Activated CD4-positive, alpha-beta memory T cell treated with anti-CD3 and anti-CD28 coated beads for 36 hours (primary cell): Measurements from ENCODE around the gene MED12. TPM values are rescaled to one million over a fixed set of nuclear protein-coding genes. Genes with fewer than 3 reads are reported as not detected.

Experiments
- CTCF ChIA-PET: fragments of 350-600 bp; sonication (Branson Sonifier 250); formaldehyde crosslinking; loops from one replicate; lab custom pipeline; 2021; ENCODE audit warnings: antibody characterized with exemption, inconsistent platforms; lab: Charles Lee
- POLR2A ChIA-PET: fragments of 350-600 bp; sonication (Branson Sonifier 250); formaldehyde crosslinking; loops from one replicate; lab custom pipeline; 2021; ENCODE audit warnings: antibody characterized with exemption; lab: Charles Lee
- DNase-seq: peaks from one replicate; pipeline ENCODE4 v3.0.0-alpha.2; 2020
- H3K27ac Mint-ChIP-seq: one replicate; pipeline ENCODE4 v1.8.0; 2021; ENCODE audit warnings: mixed read lengths
- H3K27me3 Mint-ChIP-seq: one replicate; pipeline ENCODE4 v1.8.0; 2021; ENCODE audit warnings: mixed read lengths
- H3K36me3 Mint-ChIP-seq: one replicate; pipeline ENCODE4 v1.8.0; 2021; ENCODE audit warnings: mixed read lengths
- H3K4me1 Mint-ChIP-seq: one replicate; pipeline ENCODE4 v1.8.0; 2021; ENCODE audit warnings: low read depth, mixed read lengths
- H3K4me3 Mint-ChIP-seq: one replicate; pipeline ENCODE4 v1.8.0; 2021; ENCODE audit warnings: mild to moderate bottlenecking, mixed read lengths
- H3K9me3 Mint-ChIP-seq: one replicate; pipeline ENCODE4 v1.8.0; 2021; ENCODE audit warnings: mixed read lengths
- intact Hi-C: fragments of 100-400 bp; cut with micrococcal nuclease; formaldehyde crosslinking; loops from one replicate; pipeline ENCODE4 v1.15.1; 2023
- total RNA-seq, 2 experiments: library from RNA; stranded (reverse); gene quantifications; one replicate each; pipeline ENCODE4 v1.2.3, GENCODE V29; 2021

MED12 gene
- total RNA-seq, 2 experiments from 2014 or later, result 46.9 to 50.1 TPM

DNA sequence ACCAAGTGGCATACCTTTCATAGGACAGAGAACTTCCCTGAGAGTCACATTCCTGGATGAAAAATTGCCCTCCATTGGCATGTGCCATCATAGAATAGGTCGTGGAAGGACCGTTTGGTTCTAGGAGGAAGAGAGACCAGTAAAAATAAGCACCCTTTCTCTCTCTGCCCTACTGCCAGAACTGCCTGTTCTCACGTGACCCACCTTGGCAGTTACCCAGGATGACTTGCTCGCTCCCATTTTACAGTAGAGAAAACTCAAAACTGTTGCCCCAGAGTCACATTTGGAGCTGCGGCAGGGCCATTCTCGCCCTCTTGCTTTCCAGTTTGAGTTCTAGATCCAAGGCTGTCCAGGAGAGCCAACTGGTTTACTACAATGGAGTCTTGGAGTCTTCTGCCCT, 25.1 kb downstream of the MED12 start:
- H3K27me3 Mint-ChIP-seq, result no peaks in the 10 kb centered on the region
- no peaks in the 10 kb centered on the region for H3K9me3 Mint-ChIP-seq
- H3K4me3 Mint-ChIP-seq, result no peak overlapping the region
- POLR2A ChIA-PET, result no interaction called here
- CTCF ChIA-PET, result no interaction called here
- no peak overlapping the region for H3K27ac Mint-ChIP-seq
- H3K36me3 Mint-ChIP-seq, result peaks cover 5% of the 10 kb centered on the region
- intact Hi-C loops, result no loop called here
- H3K4me1 Mint-ChIP-seq, result peaks cover 16% of the 10 kb centered on the region
- no peak for DNase-seq

DNA sequence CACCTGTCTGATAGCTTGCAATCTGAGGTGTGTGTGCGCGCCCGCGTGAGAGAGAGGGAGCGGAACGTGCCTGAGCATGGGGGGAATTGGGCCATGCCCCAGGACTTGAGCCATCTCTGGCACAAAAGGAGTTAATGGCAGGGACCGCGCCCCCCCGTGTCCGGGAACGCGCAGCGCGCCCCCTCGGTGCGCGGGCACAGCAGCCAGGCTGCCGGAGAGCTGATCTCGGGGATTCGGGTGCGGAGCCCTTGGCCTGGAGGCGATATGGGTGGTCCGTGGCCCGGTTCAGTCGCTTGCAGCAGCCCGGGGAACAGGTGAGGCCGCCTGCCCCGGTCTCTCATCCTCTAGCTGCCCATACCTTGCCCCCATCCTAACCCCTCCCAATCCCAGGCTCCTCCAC, 26.3 kb downstream of the MED12 start, which contains the start of gene NLGN3:
TSS of gene NLGN3 (plus strand) at position 191 of the 400 bp plus-strand sequence. CDS start 2,909 bp downstream, outside the sequence.
- intact Hi-C loops, result no loop called here
- H3K36me3 Mint-ChIP-seq, result no peaks in the 10 kb centered on the region
- POLR2A ChIA-PET, result no interaction called here
- no peaks in the 10 kb centered on the region for H3K27me3 Mint-ChIP-seq
- H3K4me3 Mint-ChIP-seq, result no peak within 1 kb of the TSS
- H3K4me1 Mint-ChIP-seq, result peaks cover 12% of the 10 kb centered on the region
- no peaks in the 10 kb centered on the region for H3K9me3 Mint-ChIP-seq
- H3K27ac Mint-ChIP-seq, result peak within 1 kb of the TSS; percentile 34
- DNase-seq, result no peak
- CTCF ChIA-PET, result no interaction called here

DNA sequence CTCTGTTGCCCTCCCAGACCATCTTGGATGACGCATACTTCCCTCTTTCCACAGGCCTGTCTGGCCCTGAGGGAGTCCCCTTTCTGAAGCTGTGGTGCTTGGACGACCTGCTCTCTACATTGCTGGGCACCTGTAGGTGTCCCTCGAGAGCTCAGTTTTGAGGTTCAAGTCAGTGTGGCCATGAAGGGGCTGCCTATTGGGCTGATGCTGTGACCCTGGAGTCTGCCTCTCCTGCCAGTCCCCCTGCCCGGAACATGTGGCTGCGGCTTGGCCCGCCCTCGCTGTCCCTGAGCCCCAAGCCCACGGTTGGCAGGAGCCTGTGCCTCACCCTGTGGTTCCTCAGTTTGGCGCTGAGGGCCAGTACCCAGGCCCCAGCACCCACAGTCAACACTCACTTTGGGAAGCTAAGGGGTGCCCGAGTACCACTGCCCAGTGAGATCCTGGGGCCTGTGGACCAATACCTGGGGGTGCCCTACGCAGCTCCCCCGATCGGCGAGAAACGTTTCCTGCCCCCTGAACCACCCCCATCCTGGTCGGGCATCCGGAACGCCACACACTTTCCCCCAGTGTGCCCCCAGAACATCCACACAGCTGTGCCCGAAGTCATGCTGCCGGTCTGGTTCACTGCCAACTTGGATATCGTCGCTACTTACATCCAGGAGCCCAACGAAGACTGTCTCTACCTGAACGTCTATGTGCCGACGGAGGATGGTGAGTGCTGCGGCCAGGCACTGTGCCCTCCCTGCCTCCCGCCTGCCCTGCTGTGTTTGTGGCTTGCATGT, 29.3 kb downstream of the MED12 start:
- H3K4me3 Mint-ChIP-seq, result no peak overlapping the region
- H3K27ac Mint-ChIP-seq, result no peak overlapping the region
- no peaks in the 10 kb centered on the region for H3K27me3 Mint-ChIP-seq
- ChIA-PET POLR2A (no interaction called here), CTCF (no interaction called here)
- H3K4me1 Mint-ChIP-seq, result peaks cover 12% of the 10 kb centered on the region
- no peaks in the 10 kb centered on the region for H3K36me3 Mint-ChIP-seq
- intact Hi-C loops, result no loop called here
- no peaks in the 10 kb centered on the region for H3K9me3 Mint-ChIP-seq
- DNase-seq, result no peak

DNA sequence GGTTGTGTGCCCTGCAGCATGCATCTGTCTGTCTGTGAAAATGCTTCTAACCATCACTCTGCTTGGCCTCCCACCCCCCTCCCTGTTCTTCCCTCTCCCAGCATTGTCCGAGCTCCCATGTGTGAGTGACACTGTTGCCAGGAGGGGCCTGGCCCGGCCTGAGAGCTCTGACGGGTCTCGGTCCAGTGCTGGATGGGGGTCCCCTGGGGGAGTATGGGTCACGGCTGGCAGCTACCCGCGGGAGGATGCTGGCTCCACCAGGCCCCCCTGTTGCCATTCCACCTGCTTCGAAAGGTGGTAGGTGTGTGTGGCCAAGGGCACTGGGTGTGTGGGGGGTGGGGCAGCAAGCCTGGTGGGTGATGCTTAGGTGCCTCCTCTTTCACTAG, 29.9 kb downstream of the MED12 start:
- H3K9me3 Mint-ChIP-seq, result no peaks in the 10 kb centered on the region
- POLR2A ChIA-PET, result no interaction called here
- no peak for DNase-seq
- no peak overlapping the region for H3K27ac Mint-ChIP-seq
- H3K4me3 Mint-ChIP-seq, result no peak overlapping the region
- no peaks in the 10 kb centered on the region for H3K36me3 Mint-ChIP-seq
- intact Hi-C loops, result no loop called here
- CTCF ChIA-PET, result no interaction called here
- no peaks in the 10 kb centered on the region for H3K27me3 Mint-ChIP-seq
- peaks cover 12% of the 10 kb centered on the region for H3K4me1 Mint-ChIP-seq

DNA sequence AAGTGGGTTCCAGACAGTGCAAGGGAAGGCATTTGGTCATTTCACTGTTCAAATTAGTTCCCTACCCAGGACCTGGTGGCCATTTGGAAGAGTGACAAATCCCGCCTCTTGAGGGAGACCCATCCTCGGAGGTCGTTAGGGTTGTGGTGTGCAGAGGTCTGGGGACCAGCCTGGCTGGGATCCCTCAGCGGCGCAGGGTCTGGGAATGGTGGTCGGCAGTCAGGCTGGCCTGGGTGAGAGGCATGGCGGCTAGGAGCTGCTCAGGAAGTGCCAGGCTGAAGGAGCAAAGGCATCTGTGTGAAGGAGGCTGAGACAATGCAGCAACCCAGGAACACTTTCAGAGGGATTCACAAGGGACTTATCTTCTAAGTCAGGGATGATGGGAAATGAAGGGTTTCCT, 33.0 kb downstream of the MED12 start:
- Mint-ChIP-seq H3K36me3 (no peaks in the 10 kb centered on the region), H3K9me3 (no peaks in the 10 kb centered on the region), H3K27me3 (no peaks in the 10 kb centered on the region), H3K4me1 (peaks cover 3% of the 10 kb centered on the region), H3K4me3 (no peak overlapping the region), H3K27ac (no peak overlapping the region)
- CTCF ChIA-PET, result no interaction called here
- DNase-seq, result no peak
- intact Hi-C loops, result no loop called here
- POLR2A ChIA-PET, result no interaction called here

DNA sequence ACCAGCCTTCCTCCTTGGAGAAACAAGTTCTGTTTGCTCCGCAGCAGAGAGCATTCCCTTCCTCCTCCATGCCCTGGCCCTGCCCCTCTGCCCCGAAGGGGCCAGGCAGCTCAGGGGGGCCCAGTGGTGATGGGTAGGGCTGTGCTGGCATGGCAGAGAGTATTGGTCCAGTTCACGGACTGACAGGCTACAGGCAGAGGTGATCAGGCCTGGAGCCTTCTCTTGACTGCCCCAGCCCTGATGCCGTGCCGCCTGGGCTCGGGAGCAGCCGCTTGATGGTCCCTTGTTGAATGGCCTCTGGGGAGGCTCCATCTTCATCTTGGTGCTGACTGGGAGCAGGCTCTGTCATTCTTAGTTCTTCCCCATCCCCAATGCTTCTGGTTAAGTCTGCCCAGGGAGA, 35.8 kb downstream of the MED12 start:
- Mint-ChIP-seq H3K4me3 (no peak overlapping the region), H3K27ac (no peak overlapping the region), H3K36me3 (no peaks in the 10 kb centered on the region), H3K9me3 (no peaks in the 10 kb centered on the region), H3K4me1 (peaks cover 6% of the 10 kb centered on the region), H3K27me3 (no peaks in the 10 kb centered on the region)
- ChIA-PET CTCF (no interaction called here), POLR2A (no interaction called here)
- DNase-seq, result no peak
- intact Hi-C loops, result no loop called here

DNA sequence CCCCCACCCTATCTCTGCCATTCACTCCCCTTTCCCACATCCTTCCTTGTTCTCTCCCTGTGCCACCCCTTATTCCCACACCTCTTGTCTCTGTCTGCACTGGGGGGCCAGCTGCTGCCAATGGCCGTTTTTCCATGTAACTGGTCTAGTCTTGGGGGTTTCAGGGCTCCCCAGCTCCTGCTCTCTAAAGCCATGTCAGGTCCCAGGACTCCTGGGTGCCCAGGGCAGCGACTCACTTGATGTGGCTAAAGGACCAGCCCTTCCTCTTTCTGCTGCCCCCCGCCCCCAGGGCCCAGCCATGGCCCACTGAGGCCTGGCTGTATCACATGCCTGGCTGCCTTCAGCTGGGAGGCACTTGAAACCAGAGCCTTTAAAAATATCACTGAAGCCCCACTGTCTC, 36.2 kb downstream of the MED12 start:
- intact Hi-C loops, result no loop called here
- Mint-ChIP-seq H3K36me3 (no peaks in the 10 kb centered on the region), H3K9me3 (no peaks in the 10 kb centered on the region), H3K4me3 (no peak overlapping the region), H3K27ac (no peak overlapping the region), H3K27me3 (no peaks in the 10 kb centered on the region), H3K4me1 (peaks cover 9% of the 10 kb centered on the region)
- DNase-seq, result no peak
- ChIA-PET CTCF (no interaction called here), POLR2A (no interaction called here)

DNA sequence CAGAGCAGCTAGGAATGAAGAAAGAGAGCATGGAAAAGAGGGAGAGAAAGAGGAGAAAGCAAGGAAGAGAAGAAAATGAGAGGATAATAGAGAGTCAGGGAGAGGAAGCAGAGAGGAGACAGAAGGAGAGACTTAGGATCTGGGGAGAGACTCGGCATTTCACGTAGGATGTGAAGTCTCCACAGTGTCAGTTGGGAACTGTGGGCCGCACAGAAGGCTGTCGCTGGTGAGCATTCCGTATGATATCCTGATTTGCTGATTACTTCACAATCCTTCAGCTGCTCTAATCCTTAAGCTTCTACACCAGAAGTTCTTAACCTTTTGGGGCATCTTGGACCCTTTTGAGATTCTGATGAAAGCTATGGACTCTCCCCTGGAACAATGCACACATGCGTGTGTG, 40.2 kb downstream of the MED12 start:
- H3K4me3 Mint-ChIP-seq, result no peak overlapping the region
- no peak overlapping the region for H3K27ac Mint-ChIP-seq
- intact Hi-C loops, result no loop called here
- no peaks in the 10 kb centered on the region for H3K9me3 Mint-ChIP-seq
- ChIA-PET CTCF (no interaction called here), POLR2A (no interaction called here)
- peaks cover 9% of the 10 kb centered on the region for H3K4me1 Mint-ChIP-seq
- no peaks in the 10 kb centered on the region for H3K27me3 Mint-ChIP-seq
- no peak for DNase-seq
- H3K36me3 Mint-ChIP-seq, result no peaks in the 10 kb centered on the region

DNA sequence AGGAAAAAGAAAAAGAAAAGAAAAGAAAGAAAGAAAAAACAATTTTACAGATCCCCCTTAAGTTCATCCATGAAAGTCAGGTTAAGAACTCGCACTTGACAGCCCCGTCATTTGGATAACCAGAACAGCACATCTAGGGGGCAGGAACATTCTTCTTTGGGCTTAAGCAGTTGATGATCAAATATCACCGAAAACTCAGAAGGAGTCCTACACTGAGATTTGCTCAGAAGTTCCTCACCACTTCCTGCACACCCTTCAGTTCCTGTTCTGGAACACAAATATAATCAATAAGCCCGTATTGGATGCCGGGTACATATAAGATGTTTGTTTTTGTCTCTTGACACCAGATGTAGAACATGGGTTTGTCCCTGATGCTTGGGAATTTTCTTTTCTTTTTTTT, 40.9 kb downstream of the MED12 start:
- Mint-ChIP-seq H3K4me1 (peaks cover 9% of the 10 kb centered on the region), H3K4me3 (no peak overlapping the region), H3K36me3 (peaks cover 2% of the 10 kb centered on the region), H3K27ac (no peak overlapping the region), H3K9me3 (no peaks in the 10 kb centered on the region), H3K27me3 (no peaks in the 10 kb centered on the region)
- intact Hi-C loops, result no loop called here
- no peak for DNase-seq
- POLR2A ChIA-PET, result no interaction called here
- CTCF ChIA-PET, result no interaction called here

DNA sequence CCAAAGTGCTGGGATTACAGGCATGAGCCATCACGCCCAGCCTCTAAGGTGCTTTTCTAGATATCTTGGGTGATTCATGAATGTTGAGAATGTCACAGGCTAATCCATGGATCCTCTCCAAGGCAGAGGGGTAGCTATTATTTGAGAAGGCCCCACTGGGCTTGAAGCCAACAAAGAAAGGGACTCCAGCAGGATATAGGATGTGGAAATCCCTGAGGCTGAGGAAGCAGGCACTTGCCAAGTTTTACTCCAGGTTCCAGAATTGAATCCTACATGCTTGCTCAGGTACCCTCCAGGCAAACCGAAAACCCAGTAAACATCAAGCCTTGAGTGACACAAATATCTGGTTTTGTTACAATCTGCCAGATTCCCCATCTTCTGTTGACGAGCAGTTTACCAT, 42.1 kb downstream of the MED12 start:
- Mint-ChIP-seq H3K27ac (no peak overlapping the region), H3K4me1 (peaks cover 9% of the 10 kb centered on the region), H3K4me3 (no peak overlapping the region), H3K36me3 (peaks cover 2% of the 10 kb centered on the region), H3K27me3 (no peaks in the 10 kb centered on the region), H3K9me3 (no peaks in the 10 kb centered on the region)
- no peak for DNase-seq
- intact Hi-C loops, result no loop called here
- ChIA-PET POLR2A (no interaction called here), CTCF (no interaction called here)

DNA sequence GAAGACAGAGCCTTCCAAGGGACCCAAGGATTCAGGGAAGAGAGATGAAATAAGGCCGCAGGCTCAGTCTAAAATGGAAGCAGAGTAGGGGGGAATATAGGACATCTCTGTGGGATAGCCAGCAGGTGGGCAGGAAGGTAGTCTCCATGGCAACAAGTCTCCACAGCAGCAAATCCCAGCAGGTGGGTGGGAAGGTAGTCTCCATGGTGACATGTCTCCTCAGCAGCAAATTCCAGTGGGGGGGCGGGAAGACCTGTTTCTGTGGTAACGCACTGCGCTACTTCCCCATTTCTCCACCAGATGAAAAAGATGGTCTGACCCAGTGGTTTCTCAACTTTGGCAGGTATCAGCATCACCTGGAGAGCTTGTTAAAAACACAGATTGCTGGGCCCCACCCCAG, 44.6 kb downstream of the MED12 start:
- Mint-ChIP-seq H3K36me3 (peaks cover 2% of the 10 kb centered on the region), H3K27me3 (no peaks in the 10 kb centered on the region), H3K4me1 (peaks cover 9% of the 10 kb centered on the region), H3K27ac (no peak overlapping the region), H3K4me3 (no peak overlapping the region), H3K9me3 (no peaks in the 10 kb centered on the region)
- intact Hi-C loops, result no loop called here
- no peak for DNase-seq
- ChIA-PET POLR2A (interaction anchor here (0.6 kb wide), 1 partner anchor 144 kb away, joined by 3 read pairs; no protein-coding TSS in a partner anchor), CTCF (interaction anchor here (0.8 kb wide), 1 partner anchor 34 kb away, joined by 3 read pairs; no protein-coding TSS in a partner anchor)

DNA sequence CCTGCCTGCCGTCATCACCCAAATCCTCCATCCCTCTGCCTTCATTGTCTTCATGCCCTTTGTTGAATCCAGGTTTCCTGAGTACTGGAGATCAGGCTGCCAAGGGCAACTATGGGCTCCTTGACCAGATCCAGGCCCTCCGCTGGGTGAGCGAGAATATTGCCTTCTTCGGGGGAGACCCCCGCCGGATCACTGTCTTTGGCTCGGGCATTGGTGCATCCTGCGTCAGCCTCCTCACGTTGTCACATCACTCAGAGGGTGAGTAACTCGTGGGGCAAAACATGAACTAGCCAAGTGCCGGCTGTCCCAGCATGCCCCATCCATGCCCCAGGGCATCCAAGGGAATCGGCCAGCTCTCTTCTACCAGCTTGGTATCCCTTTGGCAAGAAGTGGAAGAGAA, 45.7 kb downstream of the MED12 start:
- POLR2A ChIA-PET, result no interaction called here
- CTCF ChIA-PET, result no interaction called here
- no peaks in the 10 kb centered on the region for H3K27me3 Mint-ChIP-seq
- H3K4me3 Mint-ChIP-seq, result no peak overlapping the region
- DNase-seq, result no peak
- peaks cover 4% of the 10 kb centered on the region for H3K4me1 Mint-ChIP-seq
- intact Hi-C loops, result no loop called here
- H3K36me3 Mint-ChIP-seq, result peaks cover 2% of the 10 kb centered on the region
- H3K9me3 Mint-ChIP-seq, result no peaks in the 10 kb centered on the region
- H3K27ac Mint-ChIP-seq, result no peak overlapping the region

DNA sequence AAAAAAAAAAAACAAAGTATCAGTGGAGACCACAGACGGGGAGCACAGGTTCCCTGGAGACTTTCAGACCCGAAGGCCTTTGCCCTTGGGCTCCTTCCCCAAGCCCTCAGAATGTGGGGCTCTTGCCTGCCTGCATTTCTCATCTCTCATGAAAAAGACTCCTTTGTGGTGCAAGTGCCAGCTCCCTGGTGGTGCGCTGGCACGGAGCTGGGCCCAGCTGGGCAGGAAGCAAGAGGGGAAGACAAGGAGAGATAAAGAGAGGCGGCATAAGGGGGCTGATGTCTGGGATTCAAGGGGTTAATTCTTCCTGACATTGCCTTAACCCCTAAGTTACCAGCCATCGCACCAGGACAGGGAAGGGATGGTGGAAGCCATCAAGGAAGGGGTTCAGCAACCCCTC, 48.1 kb downstream of the MED12 start:
- DNase-seq, result no peak
- intact Hi-C loops, result no loop called here
- Mint-ChIP-seq H3K4me1 (peaks cover 2% of the 10 kb centered on the region), H3K36me3 (peaks cover 2% of the 10 kb centered on the region), H3K4me3 (no peak overlapping the region), H3K27me3 (no peaks in the 10 kb centered on the region), H3K9me3 (no peaks in the 10 kb centered on the region), H3K27ac (no peak overlapping the region)
- POLR2A ChIA-PET, result no interaction called here
- CTCF ChIA-PET, result no interaction called here
